K562 (cell line): ENCODE measurements around the gene CTDNEP1. TPM values are rescaled to one million over a fixed set of nuclear protein-coding genes. Genes with fewer than 3 reads are reported as not detected.

Experiments used
- CAMTA2 ChIP-seq: fragments of 250-450 bp; sonication (Bioruptor Pico); conservative IDR thresholded peaks from 2 replicates; pipeline ENCODE4 v1.5.1; 2022
- ETV1 ChIP-seq: fragments of 450-650 bp; conservative IDR thresholded peaks from 2 replicates; pipeline ENCODE4 v1.6.1; 2016; ENCODE audit warnings: missing genetic modification characterization, control low read depth, low read depth, missing compliant biosample characterization
- FUS ChIP-seq: fragments of 200-400 bp; formaldehyde crosslinking; optimal IDR thresholded peaks from 2 replicates; pipeline ENCODE3; 2017; ENCODE audit warnings: low read depth, low read length
- GABPB2 ChIP-seq: fragments of 250-450 bp; sonication (Bioruptor Pico); conservative IDR thresholded peaks from 2 replicates; pipeline ENCODE4 v1.5.1; 2021; ENCODE audit warnings: mild to moderate bottlenecking
- KDM4B ChIP-seq, 2 experiments: fragments of 450-650 bp in 1 of 2; sonication (generic) in 1 of 2; IDR thresholded peaks; 2 replicates each; pipeline ENCODE4 v1.6.1; 2016 to 2017; ENCODE audit warnings: borderline replicate concordance in 2 of 2, antibody characterized with exemption in 1 of 2, low read depth in 1 of 2, mild to moderate bottlenecking in 1 of 2
- NR2F6 ChIP-seq: fragments of 450-650 bp; formaldehyde crosslinking; IDR thresholded peaks from 2 replicates; pipeline ENCODE4 v1.4.0; 2020; ENCODE audit warnings: mild to moderate bottlenecking
- NR4A1 ChIP-seq, 2 experiments: fragments of 250-450 bp in 1 of 2; fragments of 450-650 bp in 1 of 2; sonication (Bioruptor Pico) in 1 of 2; IDR thresholded peaks; 2 replicates each; pipeline versions ENCODE4 v1.4.0 to v1.6.1; 2016 to 2020; ENCODE audit warnings: mild to moderate bottlenecking in 2 of 2, missing compliant biosample characterization in 1 of 2, missing genetic modification characterization in 1 of 2, moderate library complexity in 1 of 2
- PPARD ChIP-seq: fragments of 250-450 bp; sonication (Bioruptor Pico); IDR thresholded peaks from 2 replicates; pipeline ENCODE4 v1.8.0; 2022; ENCODE audit warnings: inconsistent platforms, mild to moderate bottlenecking, moderate library complexity
- SLC30A9 ChIP-seq: fragments of 250-450 bp; sonication (Bioruptor Pico); IDR thresholded peaks from 2 replicates; pipeline ENCODE4 v1.8.0; 2022; ENCODE audit warnings: mild to moderate bottlenecking, moderate library complexity
- SMAD4 ChIP-seq: fragments of 250-450 bp; sonication (Bioruptor Pico); conservative IDR thresholded peaks from 2 replicates; pipeline ENCODE4 v1.8.0; 2021; ENCODE audit warnings: inconsistent platforms, mild to moderate bottlenecking, moderate library complexity
- SRF ChIP-seq, 2 experiments: fragments of 250-450, 450-650 bp in 1 of 2; sonication (Bioruptor Pico) in 1 of 2; sonication (generic) in 1 of 2; formaldehyde crosslinking; IDR thresholded peaks; 2 replicates each; pipeline versions ENCODE4 v1.5.0 to v1.5.1; 2020 to 2022; ENCODE audit warnings: mild to moderate bottlenecking in 1 of 2, missing genetic modification reagents in 1 of 2
- SRSF7 ChIP-seq: fragments of 200-400 bp; formaldehyde crosslinking; optimal IDR thresholded peaks from 2 replicates; pipeline ENCODE3; 2017; ENCODE audit warnings: mild to moderate bottlenecking, low read depth, low read length
- TFAP4 ChIP-seq: sonication (generic); formaldehyde crosslinking; IDR thresholded peaks from 2 replicates; pipeline ENCODE4 v1.8.0; 2022; ENCODE audit warnings: missing genetic modification reagents, mild to moderate bottlenecking, moderate library complexity, borderline replicate concordance
- ZBTB8A ChIP-seq: fragments of 450-650 bp; IDR thresholded peaks from 2 replicates; pipeline ENCODE4 v1.6.1; 2018; ENCODE audit warnings: mild to moderate bottlenecking, moderate library complexity; ENCODE audit not compliant: partially characterized antibody
- ZNF140 ChIP-seq: fragments of 250-450 bp; sonication (Bioruptor Pico); IDR thresholded peaks from 2 replicates; pipeline ENCODE4 v1.8.0; 2021; ENCODE audit warnings: moderate library complexity, mild to moderate bottlenecking, inconsistent platforms
- polyA plus RNA-seq, 8 experiments: library from polyadenylated mRNA; depleted of rRNA in 4 of 8; stranded (reverse) in 5 of 8; unstranded in 3 of 8; fragments of >200 nt; fragmentation: Nextera tagmentation in 2 of 8; fragmentation: Illumina TruSeq in 1 of 8; extraction: Ambion mirVana in 2 of 8; extraction: Trizol in 1 of 8; gene quantifications; 2 replicates each; pipeline versions ENCODE4 v1.2.1 to v1.2.3, GENCODE V29; 2011 to 2014; ENCODE audit warnings: inconsistent platforms in 1 of 8, missing spikeins in 1 of 8
- total RNA-seq, 7 experiments: library from RNA; depleted of rRNA in 6 of 7; stranded (reverse); fragments of >200 nt in 6 of 7; fragmentation: Illumina TruSeq in 2 of 7; extraction: Trizol in 2 of 7; gene quantifications; 2 replicates each; pipeline versions ENCODE4 v1.2.1 to v1.2.3, GENCODE V29; 2011 to 2021; ENCODE audit warnings: low replicate concordance in 1 of 7
- TF ChIP-seq, protein P1 (sequence below), 2 experiments: IDR thresholded peaks in 1 of 2; conservative IDR thresholded peaks in 1 of 2; 2 replicates each; pipeline ENCODE4 v1.6.1; 2016; ENCODE audit warnings: low read depth in 2 of 2, mild to moderate bottlenecking in 1 of 2, missing compliant biosample characterization in 1 of 2, missing genetic modification characterization in 1 of 2, moderate library complexity in 1 of 2

The CTDNEP1 gene
- total and polyA plus RNA-seq, 9 of the 15 experiments (the other 6 are each of a cell fraction or from before 2014, with no cell fraction given) = 10.7 to 150 (median 28.5) TPM

DNA sequence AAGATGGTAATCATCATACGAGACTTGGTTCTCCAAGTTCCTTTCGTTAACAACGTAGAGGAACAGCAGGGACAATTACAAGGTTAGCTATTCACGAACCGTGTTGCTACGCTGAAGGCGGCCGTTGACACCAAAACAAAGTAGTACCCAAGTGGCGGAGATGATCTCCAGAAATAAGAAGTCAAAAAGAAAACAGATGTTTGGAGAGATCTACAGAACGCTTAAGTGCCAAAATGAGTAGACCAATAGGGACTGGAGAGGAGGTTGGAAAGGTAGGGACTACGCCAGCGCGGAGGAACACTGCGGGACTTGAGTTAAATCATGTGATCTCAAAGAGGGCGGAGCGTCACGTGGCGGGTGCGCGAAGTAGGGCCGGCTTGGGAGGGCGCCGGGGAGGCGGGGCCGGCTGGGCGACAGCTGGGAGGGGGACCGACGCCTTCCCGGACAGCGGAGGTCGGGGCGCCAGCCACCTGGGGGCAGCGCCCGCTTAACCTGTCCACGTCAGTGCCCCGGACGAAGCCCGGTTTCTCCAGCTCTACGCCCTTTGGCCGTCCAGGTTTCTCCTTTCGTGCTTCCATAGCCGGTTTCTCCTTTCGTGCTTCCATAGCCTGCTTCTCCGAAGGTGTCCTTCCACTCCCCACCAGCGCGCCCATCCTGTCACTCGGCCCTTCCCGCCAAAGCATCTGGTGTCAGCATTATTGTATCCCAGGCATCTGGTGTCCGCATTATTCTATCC lies 8.6 kb downstream of the CTDNEP1 start (continued):
- TF ChIP-seq CAMTA2 (CRISPR knock-in tag) (no peak), ETV1 (tag) (peak; percentile 12; the same call in 1 of the 2 replicates), NR2F6 (CRISPR knock-in tag) (0 out of 2 replicates have a peak, but pooled peaks have one; percentile 63), TFAP4 (CRISPR knock-in tag) (peak; percentile 98), PPARD (CRISPR knock-in tag) (no peak), KDM4B (IDR thresholded peaks at IDR 0.05; ENCODE audit: borderline replicate concordance in 2 of 2, low read depth in 1 of 2) (no peak), FUS (no peak), ZNF140 (CRISPR knock-in tag) (no peak), SLC30A9 (no peak), ZBTB8A (no peak), SRSF7 (no peak), NR4A1 (CRISPR knock-in tag; IDR thresholded peaks at IDR 0.05) (no peak), NR4A1 (tag; IDR thresholded peaks at IDR 0.05) (no peak), GABPB2 (no peak), SRF (CRISPR knock-in tag; IDR thresholded peaks at IDR 0.05) (0 out of 4 replicates have a peak, but pooled peaks of 1 of the 2 experiments have one; percentile 50), SMAD4 (peak; percentile 83)
- TF ChIP-seq, protein P1, sequence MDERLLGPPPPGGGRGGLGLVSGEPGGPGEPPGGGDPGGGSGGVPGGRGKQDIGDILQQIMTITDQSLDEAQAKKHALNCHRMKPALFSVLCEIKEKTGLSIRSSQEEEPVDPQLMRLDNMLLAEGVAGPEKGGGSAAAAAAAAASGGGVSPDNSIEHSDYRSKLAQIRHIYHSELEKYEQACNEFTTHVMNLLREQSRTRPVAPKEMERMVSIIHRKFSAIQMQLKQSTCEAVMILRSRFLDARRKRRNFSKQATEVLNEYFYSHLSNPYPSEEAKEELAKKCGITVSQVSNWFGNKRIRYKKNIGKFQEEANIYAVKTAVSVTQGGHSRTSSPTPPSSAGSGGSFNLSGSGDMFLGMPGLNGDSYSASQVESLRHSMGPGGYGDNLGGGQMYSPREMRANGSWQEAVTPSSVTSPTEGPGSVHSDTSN (CRISPR knock-in tag; IDR thresholded peaks at IDR 0.05; ENCODE audit: low read depth) = no peak
- TF ChIP-seq, protein P1 (tag; conservative IDR thresholded peaks at IDR 0.05; ENCODE audit: low read depth) = no peak
